Neural cell (in vitro differentiated cells): Measurements from ENCODE around the gene MAP4K5. TPM values are rescaled to one million over a fixed set of nuclear protein-coding genes. Genes with fewer than 3 reads are reported as not detected.

Source experiments
- H2AFZ ChIP-seq: fragments of 200-600, 300-800 bp; sonication (generic), shearing (Covaris generic); 2 replicates; pipeline ENCODE4 v1.6.0; 2014; ENCODE audit warnings: low read depth, mild to moderate bottlenecking, antibody characterized with exemption, low read length, moderate library complexity
- H3F3A ChIP-seq: fragments of 200-600 bp; shearing (Covaris generic); 2 replicates; pipeline ENCODE4 v1.6.1; 2016; ENCODE audit warnings: mild to moderate bottlenecking, moderate library complexity, mixed read lengths, antibody characterized with exemption, low read length; ENCODE audit not compliant: insufficient read depth, poor library complexity, severe bottlenecking
- H3K27ac ChIP-seq: fragments of 200-600, 300-800 bp; sonication (generic), shearing (Covaris generic); 2 replicates; pipeline ENCODE4 v1.5.1; 2014; ENCODE audit warnings: mild to moderate bottlenecking, low read length, moderate library complexity
- H3K27me3 ChIP-seq: fragments of 300-800, 200-600 bp; sonication (generic), shearing (Covaris generic); 2 replicates; pipeline ENCODE4 v1.6.0; 2014; ENCODE audit warnings: mild to moderate bottlenecking, low read depth, low read length, moderate library complexity; ENCODE audit not compliant: insufficient read depth
- H3K36me3 ChIP-seq: fragments of 300-800, 200-600 bp; sonication (generic), shearing (Covaris generic); 2 replicates; pipeline ENCODE4 v1.5.1; 2014; ENCODE audit warnings: mild to moderate bottlenecking, antibody characterized with exemption, low read length, moderate library complexity; ENCODE audit not compliant: insufficient read depth
- H3K4me2 ChIP-seq: fragments of 300-800, 200-600 bp; sonication (generic), shearing (Covaris generic); 2 replicates; pipeline ENCODE4 v1.6.0; 2014; ENCODE audit warnings: mild to moderate bottlenecking, low read length
- H3K4me3 ChIP-seq: fragments of 300-800, 200-600 bp; sonication (generic), shearing (Covaris generic); 2 replicates; pipeline ENCODE4 v1.5.1; 2014; ENCODE audit warnings: mild to moderate bottlenecking, low read length, moderate library complexity
- H3K79me2 ChIP-seq: fragments of 200-600 bp; shearing (Covaris generic); replicated peaks from 2 replicates; pipeline ENCODE4 v1.6.0; 2014; ENCODE audit warnings: mild to moderate bottlenecking, low read length, moderate library complexity; ENCODE audit not compliant: insufficient read depth
- H3K9ac ChIP-seq: fragments of 300-800, 200-600 bp; sonication (generic), shearing (Covaris generic); 2 replicates; pipeline ENCODE4 v1.6.1; 2016; ENCODE audit warnings: mild to moderate bottlenecking, low read length, mixed read lengths
- H3K9me2 ChIP-seq: fragments of 200-600 bp; shearing (Covaris generic); 2 replicates; pipeline ENCODE4 v1.6.1; 2016; ENCODE audit warnings: mild to moderate bottlenecking, low read length, mixed read lengths; ENCODE audit not compliant: insufficient read depth
- H3K9me3 ChIP-seq: fragments of 200-600, 300-800 bp; sonication (generic), shearing (Covaris generic); 2 replicates; pipeline ENCODE4 v1.6.1; 2016; ENCODE audit warnings: mild to moderate bottlenecking, mixed run types, low read length, moderate library complexity, mixed read lengths
- H4K20me1 ChIP-seq: fragments of 200-600 bp; shearing (Covaris generic); 2 replicates; pipeline ENCODE4 v1.6.1; 2016; ENCODE audit warnings: mild to moderate bottlenecking, mixed run types; ENCODE audit not compliant: insufficient read depth
- CTCF ChIP-seq: fragments of 450-650 bp; IDR thresholded peaks from 2 replicates; pipeline ENCODE4 v1.5.1; 2014; ENCODE audit warnings: antibody characterized with exemption, mild to moderate bottlenecking, moderate library complexity; ENCODE audit not compliant: poor library complexity, severe bottlenecking
- EP300 ChIP-seq: fragments of 450-650 bp; conservative IDR thresholded peaks from 2 replicates; pipeline ENCODE4 v1.6.1; 2014; ENCODE audit warnings: antibody characterized with exemption, mild to moderate bottlenecking, moderate library complexity; ENCODE audit not compliant: poor library complexity, severe bottlenecking
- EZH2 ChIP-seq: fragments of 200-600, 300-800 bp; shearing (Covaris generic), sonication (generic); IDR thresholded peaks from 2 replicates; pipeline ENCODE4 v1.6.1; 2014; ENCODE audit warnings: antibody characterized with exemption, low read length, borderline replicate concordance, mild to moderate bottlenecking; ENCODE audit not compliant: insufficient read depth, poor library complexity, severe bottlenecking
- MXI1 ChIP-seq: fragments of 450-650 bp; conservative IDR thresholded peaks from 2 replicates; pipeline ENCODE4 v1.6.1; 2014; ENCODE audit warnings: antibody characterized with exemption, mild to moderate bottlenecking; ENCODE audit not compliant: poor library complexity, severe bottlenecking
- POLR2AphosphoS5 ChIP-seq: IDR thresholded peaks from 2 replicates; pipeline ENCODE4 v1.6.1; 2012
- RAD21 ChIP-seq: fragments of 450-650 bp; conservative IDR thresholded peaks from 2 replicates; pipeline ENCODE4 v1.6.1; 2014; ENCODE audit warnings: antibody characterized with exemption, mild to moderate bottlenecking, moderate library complexity
- REST ChIP-seq: IDR thresholded peaks from 2 replicates; pipeline ENCODE4 v1.6.1; 2012; ENCODE audit warnings: borderline replicate concordance
- SMC3 ChIP-seq: fragments of 450-650 bp; conservative IDR thresholded peaks from 2 replicates; pipeline ENCODE4 v1.6.1; 2014; ENCODE audit warnings: antibody characterized with exemption, mild to moderate bottlenecking, moderate library complexity; ENCODE audit not compliant: poor library complexity
- TAF1 ChIP-seq: IDR thresholded peaks from 2 replicates; pipeline ENCODE4 v1.6.1; 2012; ENCODE audit warnings: low read depth
- polyA plus RNA-seq: library from polyadenylated mRNA; depleted of rRNA; stranded (reverse); fragments of >200 nt; gene quantifications from 2 replicates; pipeline ENCODE4 v1.2.3, GENCODE V29; 2014

Gene MAP4K5
- polyA plus RNA-seq, 1 donor from 2014 or later, result 148 TPM

- Histone ChIP-seq H3K9ac (no peak overlapping the region), H2AFZ (no peak overlapping the region), H3K9me3 (no peaks in the 10 kb centered on the region), H3K4me2 (no peak overlapping the region), H4K20me1 (no peaks in the 10 kb centered on the region), H3K27me3 (no peaks in the 10 kb centered on the region), H3K36me3 (peaks cover 5% of the 10 kb centered on the region), H3K79me2 (no peaks in the 10 kb centered on the region), H3K27ac (no peak overlapping the region), H3K9me2 (no peaks in the 10 kb centered on the region), H3F3A (no peaks in the 10 kb centered on the region), H3K4me3 (no peak overlapping the region)
- no peak for TF ChIP-seq EP300
- no peak for TF ChIP-seq POLR2AphosphoS5
- TF ChIP-seq TAF1, result no peak
- no peak for TF ChIP-seq MXI1
- no peak for TF ChIP-seq REST
- TF ChIP-seq EZH2, result no peak
These were observed 100.2 kb downstream of the MAP4K5 start for GRCh38 chr14:50432131-50432530.

- no peak overlapping the region for H3K9ac ChIP-seq
- H4K20me1 ChIP-seq, result no peaks in the 10 kb centered on the region
- no peak overlapping the region for H3K27ac ChIP-seq
- H3F3A ChIP-seq, result no peaks in the 10 kb centered on the region
- H3K36me3 ChIP-seq, result peaks cover 4% of the 10 kb centered on the region
- H3K27me3 ChIP-seq, result no peaks in the 10 kb centered on the region
- no peak overlapping the region for H2AFZ ChIP-seq
- no peaks in the 10 kb centered on the region for H3K9me3 ChIP-seq
- H3K9me2 ChIP-seq, result no peaks in the 10 kb centered on the region
- no peak overlapping the region for H3K4me2 ChIP-seq
- H3K4me3 ChIP-seq, result no peak overlapping the region
- TF ChIP-seq POLR2AphosphoS5 (no peak), SMC3 (no peak), REST (no peak), TAF1 (no peak)
- no peaks in the 10 kb centered on the region for H3K79me2 ChIP-seq
These were observed 106.6 kb downstream of the MAP4K5 start for GRCh38 chr14:50425816-50426215.

GRCh38 chr14:50425105-50425504, 107.3 kb downstream of the MAP4K5 start:
- Histone ChIP-seq H3K36me3 (peaks cover 9% of the 10 kb centered on the region), H3K27ac (no peak overlapping the region), H3K79me2 (no peaks in the 10 kb centered on the region), H3K4me2 (no peak overlapping the region), H3K4me3 (no peak overlapping the region), H3K27me3 (no peaks in the 10 kb centered on the region), H2AFZ (no peak overlapping the region), H3K9me3 (no peaks in the 10 kb centered on the region), H4K20me1 (no peaks in the 10 kb centered on the region), H3K9ac (no peak overlapping the region), H3F3A (no peaks in the 10 kb centered on the region), H3K9me2 (no peaks in the 10 kb centered on the region)
- TF ChIP-seq MXI1 (no peak), RAD21 (no peak), REST (no peak), SMC3 (no peak), EP300 (no peak), TAF1 (no peak), CTCF (no peak), EZH2 (no peak), POLR2AphosphoS5 (no peak)
